ENCODE data around the gene PIBF1.
"Not testable (repeated sequence)": the region's sequence is repeated elsewhere in the genome, so short reads cannot be mapped to it uniquely, and the experiment has no call there.

The PIBF1 gene

DNA sequence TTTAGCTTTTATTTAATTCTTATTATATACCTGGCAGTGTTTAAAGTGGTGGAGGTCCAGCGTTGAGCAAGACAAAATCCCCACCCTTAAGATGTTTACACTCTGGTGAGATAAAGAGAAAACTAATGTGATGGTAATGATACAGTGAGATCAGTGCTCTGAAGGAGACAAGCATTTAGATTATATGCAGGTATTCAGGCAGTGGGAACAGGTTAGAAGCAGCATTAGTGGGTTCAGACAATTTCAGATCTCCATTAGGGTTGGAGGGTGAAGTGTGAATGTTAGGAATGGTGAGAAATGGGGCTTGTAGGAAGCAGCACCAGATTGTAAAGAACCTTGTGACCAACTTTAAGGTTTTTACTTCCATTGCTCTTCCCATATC lies 39.0 kb downstream of the PIBF1 start:
- DNase-seq = no peak

DNA sequence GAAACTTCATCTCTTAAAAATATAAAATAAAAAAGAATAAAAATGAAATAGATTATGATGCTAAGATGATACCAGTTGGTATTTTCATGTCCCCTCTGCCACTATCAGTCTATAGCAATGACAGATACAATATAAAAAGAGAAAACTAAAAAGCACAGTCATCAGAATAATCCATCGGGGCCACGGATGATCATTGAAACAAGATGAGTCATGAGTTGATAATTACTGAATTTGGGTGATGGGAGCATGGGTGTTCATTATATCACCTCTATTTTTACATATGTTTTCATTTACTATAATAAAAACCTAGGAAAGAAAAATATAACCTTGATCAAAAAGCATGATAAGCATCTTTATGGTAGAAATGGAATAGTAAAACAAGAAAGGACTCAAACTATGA lies 41.1 kb downstream of the PIBF1 start:
- DNase-seq = no peak

DNA sequence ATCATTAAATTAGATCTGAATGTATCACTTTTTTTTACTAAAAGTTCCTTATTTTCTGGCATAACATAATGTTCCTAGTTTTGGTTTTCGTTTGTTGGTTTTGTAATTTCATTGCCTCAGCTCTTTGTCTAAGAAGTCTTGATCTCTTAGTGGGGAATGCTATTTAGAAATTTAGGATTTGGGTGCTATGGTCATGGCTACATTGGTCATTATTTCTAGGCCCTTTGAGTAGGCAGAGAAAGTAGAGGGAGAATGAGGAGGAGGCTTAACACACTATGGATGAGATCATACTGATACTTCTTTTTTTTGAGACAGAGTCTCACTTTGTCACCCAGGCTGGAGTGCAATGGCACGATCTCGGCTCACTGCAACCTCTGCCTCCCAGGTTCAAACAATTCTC lies 41.8 kb downstream of the PIBF1 start:
- no peak for DNase-seq

DNA sequence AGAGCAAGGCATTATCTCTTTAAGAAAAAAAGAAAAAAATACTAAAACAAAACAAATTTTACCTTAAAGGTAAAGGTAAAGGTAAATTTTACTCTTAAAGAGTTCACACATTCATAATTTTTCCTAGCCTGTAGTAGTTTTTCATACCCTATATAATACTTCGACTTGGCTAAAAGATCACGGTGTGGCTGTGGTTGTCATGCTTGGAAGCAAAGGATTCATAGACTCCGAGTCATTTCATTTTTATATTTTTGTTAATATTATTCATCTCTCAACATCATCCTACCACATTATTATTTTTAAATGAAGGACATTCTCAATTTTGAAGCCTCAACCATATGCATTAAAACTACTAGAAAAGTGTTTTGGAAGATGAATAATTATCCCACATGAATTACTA lies 52.7 kb downstream of the PIBF1 start:
- no peak for DNase-seq

- no peak for DNase-seq
Observed at GRCh38 chr13:72839831-72840426, 58.0 kb downstream of the PIBF1 start.

DNA sequence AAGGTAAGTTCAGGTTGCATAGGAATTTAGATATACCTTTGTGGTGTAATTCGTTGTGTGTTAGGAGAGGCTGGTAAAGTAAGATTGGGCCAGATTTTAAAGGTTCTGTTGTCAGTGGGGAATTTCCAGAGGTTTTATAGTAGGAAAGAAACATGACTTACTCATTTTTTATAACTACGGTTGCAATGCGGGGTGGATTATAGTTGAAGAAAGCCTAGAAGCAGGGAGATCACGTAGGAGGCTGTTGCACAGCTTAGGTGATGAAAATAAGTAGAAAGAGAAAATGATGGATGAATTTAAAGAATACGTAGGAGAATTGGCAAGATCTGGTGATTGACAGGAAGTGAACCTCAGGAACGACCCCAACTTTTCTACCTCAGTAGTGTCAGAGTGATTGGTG lies 61.1 kb downstream of the PIBF1 start:
- no peak for DNase-seq

DNA sequence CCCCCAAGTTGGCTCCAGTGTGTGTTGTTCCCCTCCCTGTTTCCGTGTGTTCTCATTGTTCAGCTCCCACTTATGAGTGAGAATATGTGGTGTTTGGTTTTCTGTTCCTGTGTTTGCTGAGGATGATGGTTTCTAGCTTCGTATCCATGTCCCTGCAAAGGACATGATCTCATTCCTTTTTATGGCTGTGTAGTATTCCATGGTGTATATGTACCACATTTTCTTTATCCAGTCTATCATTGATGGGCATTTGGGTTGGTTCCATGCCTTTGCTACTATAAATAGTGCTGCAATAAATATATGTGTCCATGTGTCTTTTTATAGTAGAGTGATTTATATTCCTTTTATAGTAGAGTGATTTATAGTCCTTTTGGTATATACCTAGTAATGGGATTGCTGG lies 63.2 kb downstream of the PIBF1 start:
- not testable (repeated sequence) for DNase-seq

GRCh38 chr13:72849571-72849970 lies 67.6 kb downstream of the PIBF1 start:
- DNase-seq = no peak

DNA sequence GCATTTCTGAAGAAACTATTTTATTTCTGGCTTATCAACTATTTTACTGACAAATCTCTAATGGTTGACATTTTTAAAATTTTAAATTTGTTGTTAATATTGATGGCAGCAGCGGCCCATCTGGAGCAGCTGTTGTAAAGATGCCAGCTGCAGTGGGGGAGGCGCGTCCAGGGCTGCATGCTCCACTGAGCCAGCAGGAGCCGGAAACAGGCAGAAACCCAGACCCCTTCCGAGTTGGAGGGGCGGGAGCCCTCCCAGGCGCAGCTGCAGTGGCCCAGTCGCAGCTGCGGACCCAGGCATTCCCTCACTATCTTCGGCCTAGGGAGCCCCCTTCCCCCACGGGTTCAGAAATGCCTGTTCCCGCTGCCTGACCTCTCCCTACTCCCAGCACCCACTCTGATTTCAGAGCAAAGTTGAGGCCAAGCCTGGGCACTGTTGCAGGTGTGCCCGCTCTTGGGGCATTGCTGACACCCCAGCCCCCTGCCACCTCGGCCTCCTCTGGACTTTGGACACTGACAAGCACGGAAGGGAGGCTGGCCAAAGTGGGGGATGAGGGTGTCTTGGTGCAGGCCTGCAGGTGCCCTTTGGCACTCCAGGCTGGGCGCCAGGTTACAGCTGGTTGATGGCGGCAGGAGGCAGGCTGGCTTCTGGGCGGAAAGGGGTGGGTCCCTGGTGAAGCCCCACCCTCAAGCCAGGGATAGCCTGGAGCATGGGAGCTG lies 69.2 kb downstream of the PIBF1 start:
- no peak for DNase-seq

- DNase-seq = no peak
Observed at GRCh38 chr13:72851678-72852014, 69.7 kb downstream of the PIBF1 start.

GRCh38 chr13:72852207-72852606 lies 70.3 kb downstream of the PIBF1 start:
- no peak for DNase-seq

DNA sequence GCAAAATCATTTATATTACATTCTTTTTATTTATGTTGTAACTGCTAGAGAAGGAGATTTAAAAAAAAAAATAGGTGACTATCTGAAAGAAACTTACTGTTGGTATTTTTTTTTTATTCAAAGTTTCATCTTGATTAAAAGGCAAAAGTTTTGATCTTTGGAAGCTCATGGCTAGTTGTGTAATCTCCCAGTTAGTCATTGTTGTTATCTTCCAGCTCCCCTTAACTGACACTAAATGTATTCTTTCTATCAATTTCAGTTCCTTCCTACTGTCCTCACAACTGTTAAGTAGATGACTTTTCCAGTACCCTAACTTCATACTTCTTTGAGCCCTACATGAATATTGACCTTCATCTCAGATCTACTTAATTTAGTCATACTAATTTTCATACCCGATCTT lies 71.1 kb downstream of the PIBF1 start:
- no peak for DNase-seq

DNA sequence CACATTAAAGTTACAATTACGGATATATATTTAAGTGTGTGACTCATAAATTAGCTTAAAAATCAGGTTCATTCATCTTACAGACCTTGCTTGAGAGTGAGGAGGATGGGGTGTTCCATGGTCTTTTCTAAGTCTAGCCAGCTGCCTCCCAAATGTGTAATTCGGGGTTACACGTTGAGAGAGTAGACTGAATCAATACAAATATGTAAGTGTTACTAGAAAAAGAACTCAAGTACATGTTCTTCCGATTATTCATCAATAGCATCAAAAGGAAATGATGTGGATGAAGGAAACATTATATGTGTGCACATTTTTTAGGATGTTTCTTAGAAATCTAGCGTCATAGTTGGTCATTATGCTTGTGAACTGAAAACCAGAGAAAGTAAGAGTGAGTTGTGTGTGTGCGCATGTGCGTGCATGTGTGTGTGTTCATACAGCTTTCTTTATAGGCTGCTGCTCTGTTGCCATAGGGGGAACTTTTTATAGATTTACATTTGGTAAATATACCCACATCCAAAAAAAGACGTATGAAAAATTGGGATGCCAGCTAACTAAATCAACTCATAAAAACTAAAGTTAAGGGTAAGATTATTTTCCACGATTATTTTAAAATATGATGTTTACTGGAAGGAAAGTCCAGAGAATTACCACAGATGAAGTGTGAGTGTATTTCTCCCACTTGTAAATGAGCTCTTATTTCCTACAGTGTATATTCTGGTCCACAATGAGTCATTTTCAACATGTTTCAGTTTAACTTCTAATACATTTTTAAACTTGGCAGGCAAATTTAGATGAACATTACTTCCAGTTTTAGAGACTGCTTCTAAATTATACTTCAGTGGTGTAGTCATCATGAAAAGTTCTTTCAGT lies 82.4 kb downstream of the PIBF1 start:
- no peak for DNase-seq

- no peak for DNase-seq
Observed at GRCh38 chr13:72868229-72868628, 86.3 kb downstream of the PIBF1 start.

DNA sequence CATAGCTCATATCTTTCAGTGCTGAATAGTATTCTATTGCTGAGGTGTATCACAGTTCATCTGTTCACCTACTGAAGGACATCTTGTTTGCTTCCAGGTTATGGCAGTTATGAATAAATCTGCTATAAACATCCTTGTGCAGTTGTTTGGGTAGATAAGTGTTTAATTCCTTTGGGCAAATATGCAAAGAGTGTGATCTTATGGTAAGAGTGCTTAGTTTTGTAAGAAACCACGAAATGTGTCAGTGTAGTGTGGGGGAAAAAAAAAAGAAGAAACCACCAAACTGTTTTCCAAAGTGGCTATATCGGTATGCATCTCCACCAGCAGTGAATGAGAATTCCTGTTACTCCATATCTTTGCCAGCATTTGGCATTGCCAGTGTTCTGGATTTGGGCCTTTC lies 93.3 kb downstream of the PIBF1 start:
- no peak for DNase-seq

DNA sequence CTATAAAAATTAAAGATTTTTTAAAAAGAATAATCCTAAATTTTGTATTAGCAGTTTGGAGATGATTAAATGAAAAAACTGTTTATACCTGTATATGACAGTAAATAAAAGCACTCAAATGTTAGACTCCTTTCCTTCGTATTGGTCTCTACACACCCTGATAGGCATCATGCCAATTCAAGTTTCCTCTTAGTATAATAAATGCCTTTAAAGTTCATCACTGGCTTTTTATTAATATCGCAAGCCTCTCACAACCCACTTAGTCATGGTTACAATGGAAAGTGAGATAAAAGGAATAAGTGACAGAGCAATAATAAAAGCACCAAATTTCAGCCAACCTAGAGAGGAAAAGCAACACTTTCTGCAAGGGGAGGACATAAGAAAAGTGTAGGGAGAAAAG lies 102.2 kb downstream of the PIBF1 start:
- DNase-seq = no peak

GRCh38 chr13:72886272-72887067 lies 104.5 kb downstream of the PIBF1 start:
- DNase-seq = no peak

DNA sequence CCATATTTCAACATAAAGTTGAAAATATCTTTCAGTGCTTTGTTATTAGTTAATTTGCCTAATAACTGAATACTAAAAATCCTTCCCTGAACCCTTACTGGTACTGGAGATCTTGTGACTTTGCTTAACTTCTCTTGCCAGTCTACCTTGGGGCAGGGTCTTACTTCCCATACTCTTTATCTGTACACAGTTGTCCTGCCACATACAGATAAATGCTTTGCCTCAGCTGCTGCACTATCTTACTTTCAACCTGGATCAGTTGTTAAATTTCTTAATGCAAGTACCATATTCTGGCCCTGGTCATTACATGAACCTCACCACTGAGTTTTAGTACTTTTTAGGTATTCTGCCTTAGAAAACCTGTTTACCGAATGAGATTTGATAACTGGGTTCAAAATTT lies 107.6 kb downstream of the PIBF1 start:
- DNase-seq = no peak

- no peak for DNase-seq
Observed at GRCh38 chr13:72890546-72890945, 108.6 kb downstream of the PIBF1 start.

DNA sequence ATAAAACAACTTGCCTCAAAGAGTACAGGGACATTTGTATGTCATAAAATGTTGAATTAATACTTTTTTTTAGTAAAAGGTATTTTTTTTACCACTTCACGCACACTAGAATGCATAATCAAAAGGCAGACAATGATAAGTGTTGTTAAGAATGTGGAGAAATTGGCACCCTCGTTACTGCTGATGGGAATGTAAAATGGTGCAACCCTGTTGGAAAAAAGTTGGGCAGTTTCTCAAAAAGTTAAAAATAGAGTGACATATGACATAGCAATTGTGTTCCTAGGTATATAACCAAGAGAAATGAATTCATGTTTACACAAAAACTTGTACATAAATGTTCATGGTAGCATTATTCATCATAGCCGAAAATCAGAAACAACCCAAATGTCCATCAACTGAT lies 109.5 kb downstream of the PIBF1 start:
- DNase-seq = no peak

DNA sequence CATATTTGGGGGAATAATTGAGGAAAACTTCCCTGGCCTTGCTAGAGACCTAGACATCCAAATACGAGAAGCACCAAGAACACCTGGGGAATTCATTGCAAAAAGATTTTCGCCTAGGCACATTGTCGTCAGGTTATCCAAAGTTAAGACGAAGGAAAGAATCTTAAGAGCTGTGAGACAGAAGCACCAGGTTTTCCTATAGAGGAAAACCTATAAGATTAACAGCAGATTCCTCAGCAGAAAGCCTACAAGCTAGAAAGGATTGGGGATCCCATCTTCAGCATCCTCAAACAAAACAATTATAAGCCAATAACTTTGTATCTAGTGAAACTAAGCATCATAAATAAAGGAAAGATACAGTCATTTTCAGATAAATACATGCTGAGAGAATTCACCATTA lies 114.9 kb downstream of the PIBF1 start:
- DNase-seq = no peak

- DNase-seq = not testable (repeated sequence)
Observed at GRCh38 chr13:72901546-72901945, 119.6 kb downstream of the PIBF1 start.

- DNase-seq = no peak
Observed at GRCh38 chr13:72908416-72908815, 126.5 kb downstream of the PIBF1 start.
